GM21723 (cell line): ENCODE measurements around the gene CASP12.
"Not testable (repeated sequence)": the region's sequence is repeated elsewhere in the genome, so short reads cannot be mapped to it uniquely, and the experiment has no call there.

ENCODE experiments used
- ATAC-seq: cut with Tn5 transposase; IDR thresholded peaks from one replicate; pipeline ENCODE4 v1.9.1; 2021; ENCODE audit warnings: mild to moderate bottlenecking, moderate library complexity; ENCODE audit not compliant: unreplicated experiment

Gene CASP12

GRCh38 chr11:104897891-104898684 is at the start of gene CASP12:
TSS of gene CASP12 (minus strand) at chr11:104898460.
- peak; percentile 92 for ATAC-seq

GRCh38 chr11:104946907-104947306 is 48.6 kb upstream of the CASP12 start:
- ATAC-seq: peak; percentile 89

- ATAC-seq: no peak
These were observed 45.8 kb upstream of the CASP12 start for GRCh38 chr11:104944076-104944475.

GRCh38 chr11:104943561-104943960 is 45.3 kb upstream of the CASP12 start:
- ATAC-seq: no peak

GRCh38 chr11:104934594-104934993 is 36.3 kb upstream of the CASP12 start:
- ATAC-seq: no peak

GRCh38 chr11:104934073-104934472 is 35.8 kb upstream of the CASP12 start:
- not testable (repeated sequence) for ATAC-seq

GRCh38 chr11:104928811-104929210 is 30.6 kb upstream of the CASP12 start:
- no peak for ATAC-seq

GRCh38 chr11:104926771-104927611 is 28.7 kb upstream of the CASP12 start:
- no peak for ATAC-seq

GRCh38 chr11:104925850-104926249 is 27.6 kb upstream of the CASP12 start:
- no peak for ATAC-seq

GRCh38 chr11:104918113-104918824 is 20.0 kb upstream of the CASP12 start:
- ATAC-seq: peak; percentile 88

GRCh38 chr11:104917271-104918112 is 19.2 kb upstream of the CASP12 start:
- peak; percentile 56 for ATAC-seq

- ATAC-seq: no peak
These were observed 18.2 kb upstream of the CASP12 start for GRCh38 chr11:104916442-104916841.

- ATAC-seq: no peak
These were observed 13.8 kb upstream of the CASP12 start for GRCh38 chr11:104912102-104912501.

- no peak for ATAC-seq
These were observed 9.9 kb upstream of the CASP12 start for GRCh38 chr11:104908186-104908531.

GRCh38 chr11:104907521-104908185 is 9.4 kb upstream of the CASP12 start:
- ATAC-seq: no peak

- no peak for ATAC-seq
These were observed 7.0 kb upstream of the CASP12 start for GRCh38 chr11:104905271-104905670.

- no peak for ATAC-seq
These were observed 966 bp upstream of the CASP12 start for GRCh38 chr11:104899226-104899625.

GRCh38 chr11:104898685-104899013 is 389 bp upstream of the CASP12 start:
- peak; percentile 32 for ATAC-seq

GRCh38 chr11:104895634-104896033 is 2.6 kb downstream of the CASP12 start:
- no peak for ATAC-seq

GRCh38 chr11:104893876-104894275 is 4.4 kb downstream of the CASP12 start:
- ATAC-seq: no peak
